HUES64 (cell line): ENCODE measurements around the gene UBE2I.

Experiments
- H3K27ac ChIP-seq: 2 replicates; pipeline ENCODE4 v1.7.0; 2013; ENCODE audit warnings: low read depth, low read length, inconsistent platforms
- H3K27me3 ChIP-seq: 2 replicates; pipeline ENCODE4 v1.6.1; 2013; ENCODE audit warnings: mild to moderate bottlenecking, low read length; ENCODE audit not compliant: insufficient read depth
- H3K36me3 ChIP-seq: 2 replicates; pipeline ENCODE4 v1.6.1; 2013; ENCODE audit warnings: mild to moderate bottlenecking, low read length; ENCODE audit not compliant: insufficient read depth
- H3K4me1 ChIP-seq: 2 replicates; pipeline ENCODE4 v1.6.1; 2013; ENCODE audit warnings: mild to moderate bottlenecking, low read length, moderate library complexity; ENCODE audit not compliant: insufficient read depth
- H3K4me3 ChIP-seq: 2 replicates; pipeline ENCODE4 v1.5.1; 2013; ENCODE audit warnings: mild to moderate bottlenecking, low read length, moderate library complexity
- H3K9ac ChIP-seq: 2 replicates; pipeline ENCODE4 v1.6.1; 2013; ENCODE audit warnings: mild to moderate bottlenecking, low read depth, low read length
- H3K9me3 ChIP-seq: 2 replicates; pipeline ENCODE4 v1.6.1; 2013; ENCODE audit warnings: low read depth, low read length; ENCODE audit not compliant: insufficient read depth
- WGBS: fragments of 150-250, 120-280 bp; methylation state at CpG from one replicate; pipeline ENCODE4 v1.1.7; 2013; ENCODE audit warnings: missing lambda C conversion rate; 5-methylcytosine and 5-hydroxymethylcytosine counted together

Gene UBE2I

GRCh38 chr16:1347962-1348361 is 38.5 kb downstream of the UBE2I start:
- 94% methylated on average over 29 of the region's 29 CpGs for WGBS
- Histone ChIP-seq H3K36me3 (peaks cover 26% of the 10 kb centered on the region), H3K4me1 (no peaks in the 10 kb centered on the region), H3K27me3 (peaks cover 9% of the 10 kb centered on the region; the same call in 1 of the 2 replicates), H3K9ac (no peak overlapping the region), H3K27ac (no peak overlapping the region), H3K4me3 (no peak overlapping the region), H3K9me3 (no peaks in the 10 kb centered on the region)

GRCh38 chr16:1348441-1348840 is 39.0 kb downstream of the UBE2I start:
- H3K36me3 ChIP-seq, result peaks cover 26% of the 10 kb centered on the region
- no peaks in the 10 kb centered on the region for H3K9me3 ChIP-seq
- 96% methylated on average over 15 of the region's 15 CpGs for WGBS

GRCh38 chr16:1348926-1349325 is 39.5 kb downstream of the UBE2I start:
- 93% methylated on average over 14 of the region's 14 CpGs for WGBS
- Histone ChIP-seq H3K4me1 (no peaks in the 10 kb centered on the region), H3K36me3 (peaks cover 26% of the 10 kb centered on the region), H3K9me3 (no peaks in the 10 kb centered on the region), H3K9ac (no peak overlapping the region), H3K27me3 (peaks cover 4% of the 10 kb centered on the region; the same call in 1 of the 2 replicates), H3K4me3 (no peak overlapping the region), H3K27ac (no peak overlapping the region)

More at GRCh38 chr16:1348441-1348840, 39.0 kb downstream of the UBE2I start:
- no peaks in the 10 kb centered on the region for H3K4me1 ChIP-seq
- peaks cover 9% of the 10 kb centered on the region; the same call in 1 of the 2 replicates for H3K27me3 ChIP-seq
- H3K9ac ChIP-seq, result no peak overlapping the region
- no peak overlapping the region for H3K4me3 ChIP-seq
- H3K27ac ChIP-seq, result no peak overlapping the region

GRCh38 chr16:1349351-1349750 is 39.9 kb downstream of the UBE2I start:
- WGBS, result 96% methylated on average over 16 of the region's 16 CpGs
- no peak overlapping the region for H3K27ac ChIP-seq
- H3K9ac ChIP-seq, result no peak overlapping the region
- H3K27me3 ChIP-seq, result no peaks in the 10 kb centered on the region
- H3K4me3 ChIP-seq, result no peak overlapping the region
- H3K9me3 ChIP-seq, result no peaks in the 10 kb centered on the region
- H3K4me1 ChIP-seq, result no peaks in the 10 kb centered on the region
- peaks cover 26% of the 10 kb centered on the region for H3K36me3 ChIP-seq

GRCh38 chr16:1349951-1350350 is 40.5 kb downstream of the UBE2I start:
- Histone ChIP-seq H3K27ac (no peak overlapping the region), H3K4me3 (no peak overlapping the region), H3K4me1 (no peaks in the 10 kb centered on the region), H3K9ac (no peak overlapping the region), H3K27me3 (no peaks in the 10 kb centered on the region), H3K36me3 (peaks cover 26% of the 10 kb centered on the region), H3K9me3 (no peaks in the 10 kb centered on the region)
- WGBS, result 95% methylated on average over 17 of the region's 17 CpGs

- Histone ChIP-seq H3K9ac (peak overlapping the region; percentile 83), H3K4me1 (no peaks in the 10 kb centered on the region), H3K27me3 (no peaks in the 10 kb centered on the region), H3K27ac (no peak overlapping the region), H3K4me3 (peak overlapping the region; percentile 95), H3K9me3 (no peaks in the 10 kb centered on the region), H3K36me3 (peaks cover 26% of the 10 kb centered on the region)
- 88% methylated on average over 19 of the region's 19 CpGs for WGBS
Observed at GRCh38 chr16:1350691-1351090, 41.3 kb downstream of the UBE2I start.

GRCh38 chr16:1351215-1351581 is 41.8 kb downstream of the UBE2I start:
- Histone ChIP-seq H3K4me1 (no peaks in the 10 kb centered on the region), H3K27me3 (no peaks in the 10 kb centered on the region), H3K9me3 (no peaks in the 10 kb centered on the region), H3K27ac (no peak overlapping the region), H3K9ac (peak overlapping the region; percentile 83), H3K4me3 (peak overlapping the region; percentile 95), H3K36me3 (peaks cover 26% of the 10 kb centered on the region)
- WGBS, result 3% methylated on average over 35 of the region's 35 CpGs

GRCh38 chr16:1351582-1352362 is 42.3 kb downstream of the UBE2I start, which contains the start of the genes GNPTG and TSR3:
Gene GNPTG (plus strand): TSS chr16:1351931. CDS start chr16:1351966, 35 bp downstream.
Gene TSR3 (minus strand): TSS chr16:1351878. CDS start chr16:1351804, 74 bp downstream.
- Histone ChIP-seq H3K4me3 (peak within 1 kb of the TSS; percentile 95), H3K27me3 (no peaks in the 10 kb centered on the region), H3K9ac (peak within 1 kb of the TSS; percentile 83), H3K27ac (no peak within 1 kb of the TSS), H3K36me3 (peaks cover 26% of the 10 kb centered on the region), H3K4me1 (no peaks in the 10 kb centered on the region), H3K9me3 (no peaks in the 10 kb centered on the region)
- under 1% methylated on average over 98 of the region's 98 CpGs for WGBS

GRCh38 chr16:1354815-1355540 is 45.5 kb downstream of the UBE2I start:
- H3K4me3 ChIP-seq, result no peak overlapping the region
- no peaks in the 10 kb centered on the region for H3K9me3 ChIP-seq
- H3K9ac ChIP-seq, result no peak overlapping the region
- 93% methylated on average over 49 of the region's 49 CpGs for WGBS
- H3K27me3 ChIP-seq, result no peaks in the 10 kb centered on the region
- H3K27ac ChIP-seq, result no peak overlapping the region
- H3K36me3 ChIP-seq, result peaks cover 7% of the 10 kb centered on the region
- H3K4me1 ChIP-seq, result no peaks in the 10 kb centered on the region

GRCh38 chr16:1355591-1355990 is 46.2 kb downstream of the UBE2I start:
- Histone ChIP-seq H3K36me3 (peaks cover 2% of the 10 kb centered on the region; the same call in 1 of the 2 replicates), H3K9ac (no peak overlapping the region; the same call in 1 of the 2 replicates), H3K4me3 (no peak overlapping the region), H3K27me3 (no peaks in the 10 kb centered on the region), H3K27ac (no peak overlapping the region), H3K9me3 (no peaks in the 10 kb centered on the region), H3K4me1 (no peaks in the 10 kb centered on the region)
- WGBS, result 90% methylated on average over 15 of the region's 15 CpGs
